HG03139 (cell line): ENCODE data around the gene STAT6.

Experiments
- ATAC-seq: cut with Tn5 transposase; IDR thresholded peaks from one replicate; pipeline ENCODE4 v1.9.1; 2021; ENCODE audit not compliant: unreplicated experiment

STAT6 gene

DNA sequence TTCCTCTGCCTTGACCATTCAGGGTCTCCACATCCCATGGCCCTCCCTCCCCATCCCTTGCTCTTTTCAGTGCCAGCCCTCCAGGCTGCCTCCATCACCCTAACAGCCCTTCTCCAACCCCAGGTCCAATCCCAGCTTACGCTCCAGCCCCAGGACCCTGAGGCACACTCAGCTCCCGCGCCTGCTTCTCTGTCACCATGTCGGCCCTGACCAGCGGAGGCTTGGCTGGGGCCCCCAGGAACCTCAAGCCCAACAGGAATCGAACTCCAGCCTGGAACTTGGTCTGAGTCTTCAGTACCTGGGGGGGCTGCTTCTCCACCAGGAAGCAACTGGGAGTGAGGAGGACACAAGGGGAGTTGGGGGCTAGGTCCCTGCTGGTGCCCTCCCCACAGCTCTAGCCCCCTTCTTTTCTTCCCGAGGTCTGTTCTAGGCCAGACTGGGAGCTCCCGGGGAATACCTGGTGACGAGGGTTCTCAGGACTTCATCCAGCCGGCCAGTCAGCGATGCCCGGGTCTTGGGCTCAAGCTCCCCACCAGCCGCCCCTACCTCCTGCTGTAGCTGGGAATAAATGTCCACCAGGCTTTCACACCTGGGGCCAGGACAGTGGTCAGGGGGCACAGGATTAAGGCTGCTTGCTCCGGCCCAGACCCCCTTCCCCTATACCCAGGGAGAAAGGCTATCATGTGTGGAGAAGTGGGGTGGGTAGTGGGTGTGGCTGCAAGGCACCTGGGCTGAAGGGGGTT is 6.0 kb downstream of the STAT6 start:
- no peak for ATAC-seq

DNA sequence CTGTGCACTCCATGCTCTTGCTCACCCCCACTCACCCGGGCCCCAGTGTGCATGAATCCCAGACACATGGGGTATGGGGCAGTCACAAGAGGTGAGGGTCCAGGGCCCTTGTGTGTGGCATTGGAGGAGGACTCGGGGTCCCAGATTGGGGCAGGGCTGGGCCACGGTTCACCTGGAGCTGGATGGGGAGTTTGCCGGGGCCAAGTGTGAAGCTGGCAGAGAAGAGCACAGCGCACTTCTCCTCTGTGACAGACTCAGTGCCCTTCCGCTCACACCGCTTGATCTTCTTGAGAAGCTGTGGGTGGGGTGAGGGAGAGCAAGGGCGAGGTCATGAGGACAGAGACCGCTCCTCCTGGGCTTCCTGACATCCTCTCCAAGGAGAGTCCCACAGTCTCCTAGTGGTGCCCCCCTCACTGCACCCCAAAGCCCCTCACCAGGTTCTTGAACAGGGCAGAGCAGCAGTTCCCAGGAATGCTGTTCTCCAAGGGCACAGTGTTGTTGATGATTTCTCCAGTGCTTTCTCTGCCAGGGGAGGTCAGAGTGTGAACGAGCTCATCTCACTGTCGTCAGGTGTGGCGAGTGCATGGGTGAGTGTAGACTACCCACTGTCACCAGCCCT is 6.8 kb downstream of the STAT6 start:
- ATAC-seq = no peak

DNA sequence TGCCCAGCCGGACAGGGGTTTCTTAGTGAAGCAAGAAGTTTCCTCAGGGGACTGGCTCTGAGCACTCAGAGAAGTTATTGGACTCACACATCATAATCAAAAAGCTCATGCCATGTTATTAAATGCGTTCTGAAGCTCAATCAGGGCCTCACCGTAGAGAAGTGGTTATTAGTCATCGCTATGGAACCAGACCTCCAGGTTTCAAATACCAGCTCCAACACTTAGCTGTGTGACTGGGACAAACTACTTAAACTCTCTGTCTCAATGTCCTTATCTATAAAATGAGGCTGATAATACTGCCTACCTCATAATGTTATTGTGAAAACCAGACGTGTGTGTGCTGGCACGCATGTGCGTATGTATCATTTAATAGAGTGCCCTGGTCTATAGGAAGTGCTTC is 7.3 kb downstream of the STAT6 start:
- ATAC-seq = no peak

DNA sequence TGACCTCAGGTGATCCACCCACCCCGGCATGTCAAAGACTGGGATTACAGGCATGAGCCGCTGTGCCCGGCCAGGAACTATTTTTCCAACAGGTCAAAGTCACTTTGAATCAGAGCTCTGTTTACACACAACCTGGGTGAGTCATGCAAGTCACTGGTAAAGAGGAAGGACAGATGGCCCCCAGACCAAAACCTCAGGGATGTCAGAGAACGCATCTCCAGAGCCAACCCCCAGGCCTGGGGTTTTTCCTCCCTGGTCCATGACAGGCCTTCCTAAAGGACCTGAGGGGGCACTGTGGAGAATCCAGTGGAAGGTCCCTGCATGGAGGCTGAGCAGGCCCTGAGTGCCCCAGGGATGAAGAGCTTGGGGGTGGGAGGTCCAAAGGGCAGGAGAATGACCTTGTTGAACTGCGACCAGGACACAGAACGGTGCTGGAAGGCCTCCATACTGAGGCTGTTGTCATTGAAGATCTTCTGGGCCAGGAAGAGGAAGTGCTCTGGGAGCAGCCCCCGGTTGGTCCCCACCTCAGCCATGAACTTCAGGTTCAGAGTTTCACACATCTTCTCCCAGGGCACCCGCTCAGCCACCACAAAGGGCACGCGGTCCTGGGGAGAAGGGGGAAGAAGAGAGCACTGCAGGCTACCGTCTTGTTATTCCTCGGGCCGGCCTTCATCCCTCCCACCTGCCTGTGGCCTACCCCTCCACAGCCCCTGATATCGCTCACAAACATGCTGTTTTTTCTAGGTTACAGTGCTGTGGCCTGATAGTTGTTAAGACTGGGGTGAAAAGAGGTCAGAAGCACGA is 9.1 kb downstream of the STAT6 start:
- no peak for ATAC-seq

DNA sequence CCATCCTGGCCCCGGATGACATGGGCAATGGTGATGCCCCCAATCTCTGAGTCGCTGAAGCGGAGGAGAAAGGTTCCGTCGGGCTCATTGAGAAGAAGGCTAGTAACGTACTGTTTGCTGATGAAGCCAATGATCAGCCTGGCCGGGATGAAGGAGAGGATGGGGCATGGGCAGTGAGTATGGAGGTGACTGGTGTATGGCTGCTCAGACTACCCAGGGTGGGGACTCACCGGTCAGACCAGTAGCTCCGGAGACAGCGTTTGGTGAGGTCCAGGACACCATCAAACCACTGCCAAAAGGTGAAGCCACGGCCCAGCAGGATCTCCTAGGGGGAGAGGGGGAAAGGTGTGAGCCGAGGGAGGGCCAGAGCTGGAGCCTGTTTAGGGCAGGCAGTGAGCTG is 11.4 kb downstream of the STAT6 start:
- ATAC-seq = no peak

DNA sequence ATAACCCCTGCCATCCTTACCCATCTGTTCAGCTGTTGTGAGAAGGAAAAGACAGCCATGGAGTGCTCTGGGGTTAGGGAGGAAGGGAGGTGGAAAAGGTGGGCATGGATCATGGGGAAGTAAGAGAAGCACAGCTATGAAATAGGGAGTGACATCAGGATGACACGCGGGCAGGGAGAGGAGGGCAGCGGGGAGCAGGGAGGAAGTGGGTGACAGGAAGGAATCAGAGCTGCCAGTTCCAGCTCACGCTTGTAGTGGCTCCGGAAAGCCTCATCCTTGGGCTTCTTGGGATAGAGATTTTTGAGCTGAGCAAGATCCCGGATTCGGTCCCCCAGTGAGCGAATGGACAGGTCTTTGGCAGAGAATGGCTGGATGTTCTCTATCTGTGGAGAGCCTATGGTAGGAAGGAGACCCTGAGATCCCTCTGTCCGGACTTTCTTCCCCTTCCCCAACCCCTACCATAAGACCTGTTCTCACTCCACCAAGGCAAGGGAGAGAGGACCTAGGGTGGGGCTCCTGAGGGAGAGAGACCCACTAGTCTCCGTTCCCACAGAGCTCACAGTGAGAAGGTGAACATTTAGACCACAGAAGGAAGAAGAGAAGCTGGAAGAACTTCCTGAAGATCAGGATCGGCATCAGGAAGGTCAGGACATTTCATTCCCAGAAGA is 12.0 kb downstream of the STAT6 start:
- ATAC-seq = no peak

DNA sequence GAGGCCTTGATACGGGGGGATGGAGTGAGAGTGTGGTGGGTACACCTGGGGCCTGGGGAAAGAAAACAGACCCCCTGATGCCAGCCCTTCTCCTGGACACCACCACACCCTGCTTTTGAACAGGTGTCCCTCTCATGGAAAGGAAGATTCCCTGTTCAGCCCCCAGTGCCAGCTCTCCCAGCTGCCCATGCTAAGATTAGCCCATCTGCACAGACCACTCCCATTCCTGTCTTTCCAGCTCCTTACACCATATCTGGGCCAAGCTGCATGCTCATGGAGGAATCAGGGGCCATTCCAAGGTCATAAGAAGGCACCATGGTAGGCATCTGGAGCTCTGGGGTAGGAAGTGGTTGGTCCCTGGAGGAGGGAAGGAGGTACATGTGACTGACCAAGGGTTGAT is 12.6 kb downstream of the STAT6 start:
- no peak for ATAC-seq

DNA sequence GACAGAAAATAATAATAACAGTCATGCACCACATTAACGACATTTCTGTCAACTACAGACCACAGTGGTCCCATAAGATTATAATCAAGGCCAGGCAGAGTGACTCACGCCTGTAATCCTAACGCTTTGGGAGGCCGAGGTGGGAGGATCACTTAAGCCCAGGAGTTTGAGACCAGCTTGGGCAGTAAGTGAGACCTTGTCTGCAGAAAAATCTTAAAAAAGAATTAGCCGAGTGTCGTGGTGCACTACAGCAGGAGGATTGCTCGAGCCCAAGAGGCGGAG is 13.7 kb downstream of the STAT6 start:
- ATAC-seq = no peak

DNA sequence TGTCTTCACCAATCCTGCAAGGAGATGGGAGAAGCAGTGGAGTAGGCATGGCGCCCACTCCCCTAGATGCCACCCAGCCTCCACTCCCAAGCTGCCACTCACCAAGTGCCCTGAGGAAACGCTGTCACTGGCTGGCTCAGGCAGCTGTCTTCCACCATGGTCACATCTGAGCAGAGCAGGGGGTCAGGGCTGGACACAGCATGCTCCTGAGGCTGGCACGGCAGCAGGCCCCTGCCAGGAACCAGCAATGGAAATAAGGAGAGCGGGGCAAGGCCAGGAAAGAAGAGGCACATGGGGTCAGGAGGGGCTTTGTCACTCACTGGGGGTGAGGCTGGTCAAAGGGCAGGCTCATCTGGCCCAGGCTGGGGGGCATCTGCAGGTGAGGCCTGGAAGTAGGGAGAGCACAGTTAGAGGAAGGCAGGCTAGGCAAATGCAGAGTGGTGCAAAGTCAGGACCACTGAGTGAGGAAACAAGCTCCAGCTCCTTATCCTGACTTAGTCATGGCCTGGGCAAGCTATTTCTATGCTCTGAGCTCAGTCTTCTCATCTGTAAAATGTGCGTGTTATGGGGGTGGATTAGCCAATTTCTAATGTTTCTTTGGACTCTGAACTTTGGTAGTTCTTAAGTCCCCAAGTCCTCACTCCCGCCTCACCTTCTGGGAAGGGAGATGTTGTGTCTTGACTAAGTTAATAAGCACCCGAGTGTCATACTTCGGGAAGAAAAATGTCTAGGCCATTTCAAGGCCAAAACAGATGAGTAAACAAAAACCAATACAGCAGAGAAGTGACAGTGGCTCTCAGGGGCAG is 14.2 kb downstream of the STAT6 start:
- ATAC-seq = no peak

DNA sequence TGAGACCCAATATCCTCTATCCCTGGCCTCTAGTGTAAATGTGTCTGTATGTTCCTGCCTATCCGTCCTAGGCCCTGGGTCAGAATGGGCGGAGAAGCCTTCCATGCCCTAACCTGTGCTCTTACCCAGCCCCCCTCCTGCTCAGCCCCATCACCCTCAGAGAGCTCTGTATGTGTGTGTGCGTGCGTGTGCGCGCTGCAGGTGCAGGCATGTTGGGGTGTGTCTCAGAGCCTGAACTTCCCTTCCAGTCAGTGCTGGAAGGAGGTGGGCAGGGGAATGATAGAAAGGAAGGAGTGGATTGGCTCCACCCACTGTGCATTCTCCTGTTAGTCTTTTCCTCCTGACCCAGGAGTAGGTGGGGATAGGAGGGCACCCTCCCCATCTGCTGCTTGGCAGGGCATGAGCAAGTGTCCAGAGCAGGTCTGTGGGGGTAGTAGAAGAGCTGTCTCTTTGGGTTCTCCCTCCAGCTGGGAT is 15.0 kb downstream of the STAT6 start:
- ATAC-seq = no peak

DNA sequence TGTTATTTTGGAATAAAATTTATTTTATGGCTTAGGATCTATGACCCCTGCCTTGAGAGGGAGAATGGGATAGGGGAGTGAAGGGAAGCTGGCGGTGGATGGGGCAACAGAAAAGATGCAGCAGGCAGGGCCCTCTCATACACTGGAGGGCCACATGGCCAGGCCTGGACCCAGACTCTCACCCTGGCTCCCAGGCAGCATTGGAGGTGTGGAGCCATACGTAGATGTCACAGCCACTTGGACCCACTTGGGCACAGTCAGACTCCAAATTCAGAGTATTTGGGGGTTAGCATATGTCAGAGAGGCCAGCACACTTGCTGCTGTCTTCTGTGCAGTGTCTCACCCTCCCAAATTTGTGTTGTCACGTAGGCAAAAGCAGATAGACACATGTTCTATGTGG is 15.7 kb downstream of the STAT6 start:
- no peak for ATAC-seq

DNA sequence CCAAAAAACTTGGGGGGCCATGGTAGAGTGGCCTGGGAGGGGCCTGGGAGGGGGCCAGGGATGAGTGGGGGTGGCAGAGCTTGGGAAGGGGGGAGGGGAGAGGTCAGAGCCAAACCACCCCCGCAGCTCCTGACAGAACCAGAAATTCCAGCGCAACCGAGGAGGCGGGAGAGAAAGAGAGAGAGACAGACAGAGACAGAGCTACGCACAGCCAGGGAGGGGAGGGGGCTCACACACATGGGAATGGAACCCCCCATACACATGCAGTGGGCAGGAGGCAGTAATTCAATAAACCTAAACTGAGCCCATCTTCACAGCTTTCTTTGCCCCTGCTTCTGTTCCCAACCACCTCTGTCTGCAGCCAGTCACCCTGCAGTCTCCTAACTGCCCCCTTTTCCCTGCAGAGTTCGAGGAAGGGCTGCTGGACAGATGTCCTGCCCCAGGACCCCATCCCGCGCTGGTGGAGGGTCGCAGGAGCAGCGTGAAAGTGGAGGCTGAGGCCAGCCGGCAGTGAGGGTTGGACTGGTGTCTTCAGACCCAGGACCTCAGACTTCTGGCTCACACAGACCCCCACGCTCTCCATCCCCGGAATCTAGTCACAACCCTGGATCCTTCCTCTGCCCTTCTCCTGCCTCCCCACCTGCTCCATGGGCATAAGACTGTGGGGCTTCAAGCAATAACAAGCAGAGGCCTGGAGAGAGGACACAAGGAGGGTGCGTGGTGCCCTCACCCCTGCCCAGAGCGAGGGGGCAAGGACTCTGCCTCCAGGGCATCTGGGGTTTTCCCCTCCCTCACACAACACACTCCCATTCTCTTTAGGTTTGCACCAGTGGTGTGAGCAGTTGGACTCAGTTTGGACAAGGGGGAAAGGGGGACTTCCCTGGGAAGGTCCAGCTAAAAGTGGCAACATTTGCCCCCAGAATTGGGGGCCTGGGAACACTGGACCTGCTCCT is 16.7 kb downstream of the STAT6 start:
- no peak for ATAC-seq

DNA sequence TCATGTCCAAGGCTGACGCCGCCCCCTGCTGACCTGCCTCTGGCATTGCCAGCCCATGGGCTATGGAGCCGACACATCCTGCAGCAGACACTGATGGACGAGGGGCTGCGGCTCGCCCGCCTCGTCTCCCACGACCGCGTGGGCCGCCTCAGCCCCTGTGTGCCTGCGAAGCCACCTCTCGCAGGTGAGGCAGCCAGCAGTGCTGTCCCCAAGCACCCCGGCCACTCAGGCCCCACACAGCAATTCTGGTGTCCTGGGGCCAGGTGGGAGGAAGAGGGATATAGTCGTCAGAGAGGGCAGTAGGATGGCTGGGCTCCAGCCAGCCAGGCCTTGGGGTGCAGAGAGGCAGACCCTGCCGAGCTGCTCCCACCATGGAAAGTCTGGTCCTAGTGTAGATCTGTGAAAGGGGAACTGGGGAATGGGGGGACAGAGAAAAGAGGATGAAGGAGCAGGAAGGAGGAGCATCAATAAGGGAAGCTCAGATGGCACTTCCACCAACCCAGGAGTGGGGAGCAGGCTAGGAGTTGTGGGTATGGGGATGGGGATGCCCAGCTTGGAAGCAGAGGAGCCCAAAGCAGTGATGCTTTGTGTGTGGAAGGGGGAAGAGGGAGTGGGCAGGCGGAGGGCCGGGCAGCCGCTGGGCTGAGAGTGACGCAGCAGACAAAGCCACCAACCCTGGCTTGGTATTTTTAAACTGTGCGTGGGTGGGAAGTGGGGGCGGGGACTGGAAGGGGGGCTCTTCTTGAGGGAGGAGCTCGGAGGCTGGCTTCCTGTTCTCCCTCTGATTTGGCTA is 17.6 kb downstream of the STAT6 start:
- ATAC-seq = no peak

DNA sequence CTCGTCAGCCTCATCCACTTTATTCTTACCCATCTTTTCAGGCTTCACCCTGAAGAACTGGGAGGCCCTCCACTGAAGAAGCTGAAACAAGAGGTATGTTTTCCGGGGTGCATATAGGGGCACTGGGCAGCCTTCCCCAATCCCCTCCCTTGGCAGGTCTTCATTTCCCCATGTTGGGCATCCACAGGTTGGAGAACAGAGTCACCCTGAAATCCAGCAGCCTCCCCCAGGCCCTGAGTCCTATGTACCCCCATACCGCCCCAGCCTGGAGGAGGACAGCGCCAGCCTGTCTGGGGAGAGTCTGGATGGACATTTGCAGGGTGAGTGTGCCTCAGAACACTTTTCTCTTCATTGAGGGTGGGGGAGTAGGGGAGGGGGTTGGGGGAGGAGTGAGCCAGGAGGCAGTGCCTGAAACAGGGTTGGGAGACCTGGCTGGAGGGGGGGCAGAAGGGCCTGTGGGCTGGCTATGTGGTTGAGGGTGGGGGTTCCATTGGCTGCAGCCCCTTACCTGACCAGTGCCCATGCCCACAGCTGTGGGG is 18.2 kb downstream of the STAT6 start:
- ATAC-seq = no peak

DNA sequence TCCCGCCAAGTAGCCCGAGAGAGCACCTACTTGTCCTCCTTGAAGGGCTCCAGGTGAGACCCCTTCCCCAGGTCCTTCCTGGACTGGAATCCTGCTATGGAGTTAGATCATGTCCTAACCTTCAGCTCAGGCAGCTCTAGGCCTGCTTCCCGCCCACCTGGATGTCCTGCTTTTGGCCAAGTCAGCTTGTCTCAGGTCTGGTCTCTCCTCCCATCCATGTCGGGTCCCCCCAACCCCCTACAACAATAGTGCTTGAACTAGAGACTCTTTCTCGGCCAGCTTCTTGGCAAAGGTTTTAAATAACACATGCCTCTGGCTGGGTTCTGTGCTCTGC is 18.7 kb downstream of the STAT6 start:
- no peak for ATAC-seq

DNA sequence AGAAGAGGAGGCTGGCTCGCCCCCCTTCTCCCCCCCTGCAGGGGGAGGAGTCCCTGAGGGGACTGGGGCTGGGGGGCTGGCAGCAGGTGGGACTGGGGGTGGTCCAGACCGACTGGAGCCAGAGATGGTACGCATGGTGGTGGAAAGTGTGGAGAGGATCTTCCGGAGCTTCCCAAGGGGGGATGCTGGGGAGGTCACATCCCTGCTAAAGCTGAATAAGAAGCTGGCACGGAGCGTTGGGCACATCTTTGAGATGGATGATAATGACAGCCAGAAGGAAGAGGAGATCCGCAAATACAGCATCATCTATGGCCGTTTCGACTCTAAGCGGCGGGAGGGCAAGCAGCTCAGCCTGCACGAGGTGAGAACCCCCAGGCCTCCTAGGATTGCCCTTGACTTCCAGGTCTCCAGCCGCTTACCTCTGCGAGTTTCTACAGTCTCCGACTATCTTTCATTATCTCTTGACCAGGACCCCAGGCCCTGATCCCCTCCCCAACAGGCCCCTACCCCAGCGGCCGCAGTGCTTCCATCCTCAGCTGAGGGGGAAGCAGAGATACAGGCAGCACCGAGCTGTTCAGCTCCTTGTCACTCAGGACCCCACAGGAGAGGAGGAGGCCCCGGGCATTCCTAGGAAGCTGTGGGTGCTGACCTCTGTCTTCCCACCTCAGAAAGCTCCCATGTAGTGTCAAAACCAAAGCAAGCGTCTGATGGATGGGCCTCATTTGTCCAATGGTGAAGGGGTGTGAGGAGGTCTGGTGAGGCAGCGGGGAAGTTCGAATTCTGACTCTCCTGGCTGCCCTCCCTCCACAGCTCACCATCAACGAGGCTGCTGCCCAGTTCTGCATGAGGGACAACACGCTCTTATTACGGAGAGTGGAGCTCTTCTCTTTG is 19.3 kb downstream of the STAT6 start:
- no peak for ATAC-seq

DNA sequence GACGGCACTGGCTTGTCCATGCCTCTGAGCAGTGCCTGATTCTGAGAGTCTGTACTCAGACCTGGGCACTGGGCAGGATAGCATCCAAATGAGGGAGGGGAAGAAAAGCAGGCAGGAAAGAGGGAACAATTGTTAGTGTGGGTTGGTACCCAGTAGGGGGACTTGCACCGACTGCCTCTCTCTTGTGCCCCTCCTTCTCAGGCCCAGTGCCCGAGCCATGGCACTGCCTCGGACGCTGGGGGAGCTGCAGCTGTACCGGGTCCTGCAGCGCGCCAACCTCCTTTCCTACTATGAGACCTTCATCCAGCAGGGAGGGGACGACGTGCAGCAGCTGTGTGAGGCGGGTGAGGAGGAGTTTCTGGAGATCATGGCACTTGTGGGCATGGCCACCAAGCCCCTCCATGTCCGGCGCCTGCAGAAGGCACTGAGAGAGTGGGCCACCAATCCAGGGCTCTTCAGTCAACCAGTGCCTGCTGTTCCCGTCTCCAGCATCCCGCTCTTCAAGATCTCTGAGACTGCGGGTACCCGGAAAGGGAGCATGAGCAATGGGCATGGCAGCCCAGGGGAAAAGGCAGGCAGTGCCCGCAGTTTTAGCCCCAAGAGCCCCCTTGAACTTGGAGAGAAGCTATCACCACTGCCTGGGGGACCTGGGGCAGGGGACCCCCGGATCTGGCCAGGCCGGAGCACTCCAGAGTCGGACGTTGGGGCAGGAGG is 20.1 kb downstream of the STAT6 start:
- no peak for ATAC-seq
